Keratinocyte (primary cell): Measurements from ENCODE around the gene SMARCA4.

Experiments used
- EZH2 ChIP-seq: IDR thresholded peaks from one replicate; pipeline ENCODE4 v1.6.1; 2012; ENCODE audit warnings: inconsistent platforms, mild to moderate bottlenecking, low read length, moderate library complexity
- TF ChIP-seq, protein P1 (sequence below), 3 experiments: IDR thresholded peaks in 1 of 3; conservative IDR thresholded peaks in 1 of 3; optimal IDR thresholded peaks in 1 of 3; 2 replicates in 2 of 3; 3 replicates in 1 of 3; pipeline versions ENCODE3 to v1.5.1; 2011; ENCODE audit warnings: low read length in 3 of 3, mild to moderate bottlenecking in 3 of 3, moderate library complexity in 2 of 3, control low read depth in 1 of 3, inconsistent platforms in 1 of 3; ENCODE audit not compliant: insufficient read depth in 2 of 3; ENCODE audit errors: extremely low read depth in 1 of 3

- TF ChIP-seq, protein P1, sequence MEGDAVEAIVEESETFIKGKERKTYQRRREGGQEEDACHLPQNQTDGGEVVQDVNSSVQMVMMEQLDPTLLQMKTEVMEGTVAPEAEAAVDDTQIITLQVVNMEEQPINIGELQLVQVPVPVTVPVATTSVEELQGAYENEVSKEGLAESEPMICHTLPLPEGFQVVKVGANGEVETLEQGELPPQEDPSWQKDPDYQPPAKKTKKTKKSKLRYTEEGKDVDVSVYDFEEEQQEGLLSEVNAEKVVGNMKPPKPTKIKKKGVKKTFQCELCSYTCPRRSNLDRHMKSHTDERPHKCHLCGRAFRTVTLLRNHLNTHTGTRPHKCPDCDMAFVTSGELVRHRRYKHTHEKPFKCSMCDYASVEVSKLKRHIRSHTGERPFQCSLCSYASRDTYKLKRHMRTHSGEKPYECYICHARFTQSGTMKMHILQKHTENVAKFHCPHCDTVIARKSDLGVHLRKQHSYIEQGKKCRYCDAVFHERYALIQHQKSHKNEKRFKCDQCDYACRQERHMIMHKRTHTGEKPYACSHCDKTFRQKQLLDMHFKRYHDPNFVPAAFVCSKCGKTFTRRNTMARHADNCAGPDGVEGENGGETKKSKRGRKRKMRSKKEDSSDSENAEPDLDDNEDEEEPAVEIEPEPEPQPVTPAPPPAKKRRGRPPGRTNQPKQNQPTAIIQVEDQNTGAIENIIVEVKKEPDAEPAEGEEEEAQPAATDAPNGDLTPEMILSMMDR (optimal IDR thresholded peaks at IDR 0.05 in 1 of 3, IDR thresholded peaks at IDR 0.05 in 1 of 3, conservative IDR thresholded peaks at IDR 0.05 in 1 of 3; ENCODE audit: extremely low read depth in 1 of 3, insufficient read depth in 2 of 3, low read length in 3 of 3), result no peak
- TF ChIP-seq EZH2, result no peak
Observed at GRCh38 chr19:11108746-11109145, 147.9 kb downstream of the SMARCA4 start.
